ENCODE data around the gene NUDT1.

Gene NUDT1

GRCh38 chr7:2299131-2299829 lies 57.3 kb downstream of the NUDT1 start:
- DNase-seq (ENCODE audit: low spot score), result no peak

- DNase-seq (ENCODE audit: low spot score), result no peak
These were observed 58.0 kb downstream of the NUDT1 start for GRCh38 chr7:2299870-2300512.

Data from SW480 (cell line).